Endothelial cell of umbilical vein (primary cell): ENCODE measurements around the gene NECTIN3. TPM values are rescaled to one million over a fixed set of nuclear protein-coding genes. Genes with fewer than 3 reads are reported as not detected.

ENCODE experiments used
- BruUV-seq: library from RNA; stranded (reverse); fragments of 400-500 nt; replicated peaks from 2 replicates; lab custom pipeline; 2021; lab: Mats Ljungman, UMichigan
- CTCF ChIA-PET: fragments of 300-600, 350-600 bp; sonication (Branson Sonifier 250); formaldehyde crosslinking; loops from one replicate; lab custom pipeline; 2021; ENCODE audit warnings: antibody characterized with exemption, inconsistent platforms; lab: Charles Lee
- POLR2A ChIA-PET: fragments of 300-600, 350-600 bp; sonication (Branson Sonifier 250); formaldehyde crosslinking; loops from one replicate; lab custom pipeline; 2021; ENCODE audit warnings: antibody characterized with exemption, inconsistent platforms; lab: Charles Lee
- DNase-seq: peaks from one replicate; pipeline ENCODE4 v3.0.0-alpha.2; 2011; ENCODE audit warnings: low read depth, low spot score
- FAIRE-seq: peaks from 2 replicates; lab custom pipeline; 2011; peaks lifted over from hg19 to GRCh38; lab: Jason Lieb, UNC
- H2AFZ ChIP-seq: 2 replicates; pipeline ENCODE4 v1.6.0; 2012; ENCODE audit warnings: low read depth, low read length, control low read depth, inconsistent platforms
- H3K27ac ChIP-seq: 2 replicates; pipeline ENCODE4 v1.5.1; 2011; ENCODE audit warnings: low read depth, mild to moderate bottlenecking, control low read depth, low read length, moderate library complexity; ENCODE audit not compliant: insufficient read depth
- H3K27me3 ChIP-seq, 2 experiments: 2 replicates each; pipeline versions ENCODE4 v1.6.0 to v1.6.1; 2011; ENCODE audit warnings: low read length in 2 of 2, mixed read lengths in 1 of 2; ENCODE audit not compliant: control insufficient read depth in 2 of 2, insufficient read depth in 2 of 2
- H3K36me3 ChIP-seq, 2 experiments: 2 replicates in 1 of 2; 3 replicates in 1 of 2; pipeline ENCODE4 v1.5.1; 2011; ENCODE audit warnings: low read length in 2 of 2, mild to moderate bottlenecking in 1 of 2, moderate library complexity in 1 of 2; ENCODE audit not compliant: control insufficient read depth in 2 of 2, insufficient read depth in 2 of 2; ENCODE audit errors: extremely low read depth in 1 of 2
- H3K4me1 ChIP-seq: 3 replicates; pipeline ENCODE4 v1.5.1; 2011; ENCODE audit warnings: mild to moderate bottlenecking, low read length; ENCODE audit not compliant: control insufficient read depth, insufficient read depth; ENCODE audit errors: extremely low read depth
- H3K4me2 ChIP-seq: 2 replicates; pipeline ENCODE4 v1.6.1; 2011; ENCODE audit warnings: low read length, control low read depth, mixed read lengths; ENCODE audit not compliant: insufficient read depth
- H3K4me3 ChIP-seq, 3 experiments: fragments of 200-600 bp in 1 of 3; sonication (generic), shearing (Covaris generic) in 1 of 3; replicated peaks in 1 of 3; 2 replicates each; pipeline ENCODE4 v1.5.1; 2011 to 2016; ENCODE audit warnings: control low read depth in 3 of 3, low read length in 3 of 3, mild to moderate bottlenecking in 2 of 3, inconsistent platforms in 1 of 3, low read depth in 1 of 3, moderate library complexity in 1 of 3; ENCODE audit not compliant: insufficient read depth in 1 of 3
- H3K79me2 ChIP-seq: 2 replicates; pipeline ENCODE4 v1.6.0; 2012; ENCODE audit warnings: low read length, inconsistent platforms; ENCODE audit not compliant: control insufficient read depth, insufficient read depth
- H3K9ac ChIP-seq: replicated peaks from 2 replicates; pipeline ENCODE3; 2011; ENCODE audit warnings: low read length, control low read depth; ENCODE audit not compliant: insufficient read depth; ENCODE audit errors: extremely low read depth
- H3K9me1 ChIP-seq: replicated peaks from 3 replicates; pipeline ENCODE4 v1.6.0; 2011; ENCODE audit warnings: mild to moderate bottlenecking, low read length; ENCODE audit not compliant: control insufficient read depth, insufficient read depth; ENCODE audit errors: extremely low read depth
- H3K9me3 ChIP-seq: replicated peaks from 2 replicates; pipeline ENCODE4 v1.5.1; 2012; ENCODE audit warnings: low read length, inconsistent platforms; ENCODE audit not compliant: control insufficient read depth, insufficient read depth
- H4K20me1 ChIP-seq: replicated peaks from 2 replicates; pipeline ENCODE3; 2011; ENCODE audit warnings: mild to moderate bottlenecking, low read length; ENCODE audit not compliant: control insufficient read depth, insufficient read depth; ENCODE audit errors: extremely low read depth
- CTCF ChIP-seq, 2 donors: IDR thresholded peaks; 1 replicate in 1 of 2; 2 replicates in 1 of 2; pipeline ENCODE4 v1.5.1; 2011; ENCODE audit warnings: low read length in 2 of 2, mild to moderate bottlenecking in 2 of 2, moderate library complexity in 2 of 2, control low read depth in 1 of 2, inconsistent platforms in 1 of 2, low read depth in 1 of 2; ENCODE audit not compliant: insufficient read depth in 1 of 2; ENCODE audit errors: extremely low read depth in 1 of 2
- JUN ChIP-seq: IDR thresholded peaks from 2 replicates; pipeline ENCODE4 v1.6.1; 2011; ENCODE audit warnings: borderline replicate concordance, low read depth; ENCODE audit not compliant: insufficient read length, insufficient read depth
- MYC ChIP-seq: IDR thresholded peaks from one replicate; pipeline ENCODE4 v1.6.1; 2011; ENCODE audit warnings: mild to moderate bottlenecking, low read depth, low read length
- POLR2AphosphoS5 ChIP-seq: IDR thresholded peaks from 2 replicates; pipeline ENCODE4 v1.6.1; 2012; ENCODE audit warnings: low read depth, mild to moderate bottlenecking, control low read depth, low read length, moderate library complexity; ENCODE audit not compliant: insufficient read depth
- dilution Hi-C: fragments of 300-500 bp; cut with MboI; formaldehyde crosslinking; loops from one replicate; pipeline ENCODE4 v1.15.0; 2019; ENCODE audit warnings: low sequenced_read_pairs; ENCODE audit not compliant: extremely low pct_ligation_motif_present
- intact Hi-C: fragments of 100-400 bp; cut with micrococcal nuclease; formaldehyde crosslinking; loops from one replicate; pipeline ENCODE4 v1.10.0; 2022
- polyA plus RNA-seq, 4 experiments: library from polyadenylated mRNA; depleted of rRNA in 3 of 4; stranded (reverse) in 3 of 4; unstranded in 1 of 4; fragments of >200 nt; gene quantifications; 2 replicates each; pipeline versions ENCODE4 v1.2.1 to v1.2.3, GENCODE V29; 2011 to 2012; ENCODE audit warnings: missing spikeins in 1 of 4
- total RNA-seq: library from RNA; stranded (reverse); gene quantifications from 2 replicates; pipeline ENCODE4 v1.2.3, GENCODE V29; 2021

NECTIN3 gene
- total and polyA plus RNA-seq, 2 donors (not counting 3 experiments of a cell fraction or from before 2014, with no cell fraction given), result 14.3 to 26.9 TPM

- H2AFZ ChIP-seq, result no peak overlapping the region
Observed at GRCh38 chr3:111173328-111173900, 101.8 kb downstream of the NECTIN3 start.

More at GRCh38 chr3:111173328-111173900, 101.8 kb downstream of the NECTIN3 start:
- no peaks in the 10 kb centered on the region for H3K79me2 ChIP-seq
- no peaks in the 10 kb centered on the region for H3K9me3 ChIP-seq
- FAIRE-seq, result no peak
- TF ChIP-seq POLR2AphosphoS5, result no peak
- TF ChIP-seq JUN, result no peak
- TF ChIP-seq CTCF (IDR thresholded peaks at IDR 0.05; ENCODE audit: extremely low read depth in 1 of 2, insufficient read depth in 1 of 2, low read depth in 1 of 2, low read length in 2 of 2), result no peak
- TF ChIP-seq MYC, result no peak
- intact Hi-C loops, result no loop called here
- no peak overlapping the region for H3K4me3 ChIP-seq
- no peaks in the 10 kb centered on the region for H3K9me1 ChIP-seq
- dilution Hi-C loops, result no loop called here
- H3K4me2 ChIP-seq, result no peak overlapping the region
- no TSS peak for BruUV-seq
- no peaks in the 10 kb centered on the region for H3K27me3 ChIP-seq
- H3K9ac ChIP-seq, result no peak overlapping the region
- ChIA-PET POLR2A (interaction anchor here (0.6 kb wide), 1 partner anchor 10 kb away, joined by 4 read pairs; no protein-coding TSS in a partner anchor), CTCF (interaction anchor here (0.8 to 1.0 kb wide), 2 partner anchors 20 to 310 kb away, joined by 3 read pairs; no protein-coding TSS in a partner anchor)
- H3K4me1 ChIP-seq, result no peaks in the 10 kb centered on the region
- no peak for DNase-seq
- peaks cover 0 to 2% of the 10 kb centered on the region in 2 experiments for H3K36me3 ChIP-seq
- no peaks in the 10 kb centered on the region for H4K20me1 ChIP-seq
- H3K27ac ChIP-seq, result no peak overlapping the region
